Endothelial cell of umbilical vein (primary cell): ENCODE data around the gene OR9Q1. TPM values are rescaled to one million over a fixed set of nuclear protein-coding genes. Genes with fewer than 3 reads are reported as not detected.

Experiments
- BruUV-seq: library from RNA; stranded (reverse); fragments of 400-500 nt; replicated peaks from 2 replicates; lab custom pipeline; 2021; lab: Mats Ljungman, UMichigan
- CTCF ChIA-PET: fragments of 300-600, 350-600 bp; sonication (Branson Sonifier 250); formaldehyde crosslinking; loops from one replicate; lab custom pipeline; 2021; ENCODE audit warnings: antibody characterized with exemption, inconsistent platforms; lab: Charles Lee
- POLR2A ChIA-PET: fragments of 300-600, 350-600 bp; sonication (Branson Sonifier 250); formaldehyde crosslinking; loops from one replicate; lab custom pipeline; 2021; ENCODE audit warnings: antibody characterized with exemption, inconsistent platforms; lab: Charles Lee
- DNase-seq: peaks from one replicate; pipeline ENCODE4 v3.0.0-alpha.2; 2011; ENCODE audit warnings: low read depth, low spot score
- FAIRE-seq: peaks from 2 replicates; lab custom pipeline; 2011; peaks lifted over from hg19 to GRCh38; lab: Jason Lieb, UNC
- H2AFZ ChIP-seq: 2 replicates; pipeline ENCODE4 v1.6.0; 2012; ENCODE audit warnings: low read depth, low read length, control low read depth, inconsistent platforms
- H3K27ac ChIP-seq: 2 replicates; pipeline ENCODE4 v1.5.1; 2011; ENCODE audit warnings: low read depth, mild to moderate bottlenecking, control low read depth, low read length, moderate library complexity; ENCODE audit not compliant: insufficient read depth
- H3K27me3 ChIP-seq, 2 experiments: 2 replicates each; pipeline versions ENCODE4 v1.6.0 to v1.6.1; 2011; ENCODE audit warnings: low read length in 2 of 2, mixed read lengths in 1 of 2; ENCODE audit not compliant: control insufficient read depth in 2 of 2, insufficient read depth in 2 of 2
- H3K36me3 ChIP-seq, 2 experiments: 2 replicates in 1 of 2; 3 replicates in 1 of 2; pipeline ENCODE4 v1.5.1; 2011; ENCODE audit warnings: low read length in 2 of 2, mild to moderate bottlenecking in 1 of 2, moderate library complexity in 1 of 2; ENCODE audit not compliant: control insufficient read depth in 2 of 2, insufficient read depth in 2 of 2; ENCODE audit errors: extremely low read depth in 1 of 2
- H3K4me1 ChIP-seq: 3 replicates; pipeline ENCODE4 v1.5.1; 2011; ENCODE audit warnings: mild to moderate bottlenecking, low read length; ENCODE audit not compliant: control insufficient read depth, insufficient read depth; ENCODE audit errors: extremely low read depth
- H3K4me2 ChIP-seq: 2 replicates; pipeline ENCODE4 v1.6.1; 2011; ENCODE audit warnings: low read length, control low read depth, mixed read lengths; ENCODE audit not compliant: insufficient read depth
- H3K4me3 ChIP-seq, 3 experiments: fragments of 200-600 bp in 1 of 3; sonication (generic), shearing (Covaris generic) in 1 of 3; replicated peaks in 1 of 3; 2 replicates each; pipeline ENCODE4 v1.5.1; 2011 to 2016; ENCODE audit warnings: control low read depth in 3 of 3, low read length in 3 of 3, mild to moderate bottlenecking in 2 of 3, inconsistent platforms in 1 of 3, low read depth in 1 of 3, moderate library complexity in 1 of 3; ENCODE audit not compliant: insufficient read depth in 1 of 3
- H3K79me2 ChIP-seq: 2 replicates; pipeline ENCODE4 v1.6.0; 2012; ENCODE audit warnings: low read length, inconsistent platforms; ENCODE audit not compliant: control insufficient read depth, insufficient read depth
- H3K9ac ChIP-seq: replicated peaks from 2 replicates; pipeline ENCODE3; 2011; ENCODE audit warnings: low read length, control low read depth; ENCODE audit not compliant: insufficient read depth; ENCODE audit errors: extremely low read depth
- H3K9me1 ChIP-seq: replicated peaks from 3 replicates; pipeline ENCODE4 v1.6.0; 2011; ENCODE audit warnings: mild to moderate bottlenecking, low read length; ENCODE audit not compliant: control insufficient read depth, insufficient read depth; ENCODE audit errors: extremely low read depth
- H3K9me3 ChIP-seq: replicated peaks from 2 replicates; pipeline ENCODE4 v1.5.1; 2012; ENCODE audit warnings: low read length, inconsistent platforms; ENCODE audit not compliant: control insufficient read depth, insufficient read depth
- H4K20me1 ChIP-seq: replicated peaks from 2 replicates; pipeline ENCODE3; 2011; ENCODE audit warnings: mild to moderate bottlenecking, low read length; ENCODE audit not compliant: control insufficient read depth, insufficient read depth; ENCODE audit errors: extremely low read depth
- EZH2 ChIP-seq: IDR thresholded peaks from 2 replicates; pipeline ENCODE4 v1.6.1; 2012; ENCODE audit warnings: borderline replicate concordance, low read depth, mild to moderate bottlenecking, moderate library complexity, low read length, inconsistent platforms; ENCODE audit not compliant: severe bottlenecking
- FOS ChIP-seq: IDR thresholded peaks from 2 replicates; pipeline ENCODE4 v1.6.1; 2011; ENCODE audit warnings: mild to moderate bottlenecking, low read length, moderate library complexity, borderline replicate concordance; ENCODE audit not compliant: insufficient read depth
- GATA2 ChIP-seq: IDR thresholded peaks from 2 replicates; pipeline ENCODE4 v1.7.0; 2011; ENCODE audit warnings: low read depth, mild to moderate bottlenecking, moderate library complexity, mixed read lengths, low read length; ENCODE audit not compliant: insufficient read length, insufficient read depth
- JUN ChIP-seq: IDR thresholded peaks from 2 replicates; pipeline ENCODE4 v1.6.1; 2011; ENCODE audit warnings: borderline replicate concordance, low read depth; ENCODE audit not compliant: insufficient read length, insufficient read depth
- MYC ChIP-seq: IDR thresholded peaks from one replicate; pipeline ENCODE4 v1.6.1; 2011; ENCODE audit warnings: mild to moderate bottlenecking, low read depth, low read length
- POLR2A ChIP-seq: IDR thresholded peaks from 2 replicates; pipeline ENCODE4 v1.6.1; 2012; ENCODE audit warnings: low read depth, mild to moderate bottlenecking, control low read depth, low read length
- POLR2AphosphoS5 ChIP-seq: IDR thresholded peaks from 2 replicates; pipeline ENCODE4 v1.6.1; 2012; ENCODE audit warnings: low read depth, mild to moderate bottlenecking, control low read depth, low read length, moderate library complexity; ENCODE audit not compliant: insufficient read depth
- dilution Hi-C: fragments of 300-500 bp; cut with MboI; formaldehyde crosslinking; loops from one replicate; pipeline ENCODE4 v1.15.0; 2019; ENCODE audit warnings: low sequenced_read_pairs; ENCODE audit not compliant: extremely low pct_ligation_motif_present
- intact Hi-C: fragments of 100-400 bp; cut with micrococcal nuclease; formaldehyde crosslinking; loops from one replicate; pipeline ENCODE4 v1.10.0; 2022
- polyA plus RNA-seq, 4 experiments: library from polyadenylated mRNA; depleted of rRNA in 3 of 4; stranded (reverse) in 3 of 4; unstranded in 1 of 4; fragments of >200 nt; gene quantifications; 2 replicates each; pipeline versions ENCODE4 v1.2.1 to v1.2.3, GENCODE V29; 2011 to 2012; ENCODE audit warnings: missing spikeins in 1 of 4
- total RNA-seq: library from RNA; stranded (reverse); gene quantifications from 2 replicates; pipeline ENCODE4 v1.2.3, GENCODE V29; 2021
- TF ChIP-seq, protein P1 (sequence below): IDR thresholded peaks from 2 replicates; pipeline ENCODE4 v1.6.1; 2011; ENCODE audit not compliant: insufficient read depth, insufficient read length
- TF ChIP-seq, protein P2 (sequence below), 2 donors: IDR thresholded peaks; 1 replicate in 1 of 2; 2 replicates in 1 of 2; pipeline ENCODE4 v1.5.1; 2011; ENCODE audit warnings: low read length in 2 of 2, mild to moderate bottlenecking in 2 of 2, moderate library complexity in 2 of 2, control low read depth in 1 of 2, inconsistent platforms in 1 of 2, low read depth in 1 of 2; ENCODE audit not compliant: insufficient read depth in 1 of 2; ENCODE audit errors: extremely low read depth in 1 of 2

The OR9Q1 gene
- total and polyA plus RNA-seq, 2 donors (not counting 3 experiments of a cell fraction or from before 2014, with no cell fraction given): not detected

DNA sequence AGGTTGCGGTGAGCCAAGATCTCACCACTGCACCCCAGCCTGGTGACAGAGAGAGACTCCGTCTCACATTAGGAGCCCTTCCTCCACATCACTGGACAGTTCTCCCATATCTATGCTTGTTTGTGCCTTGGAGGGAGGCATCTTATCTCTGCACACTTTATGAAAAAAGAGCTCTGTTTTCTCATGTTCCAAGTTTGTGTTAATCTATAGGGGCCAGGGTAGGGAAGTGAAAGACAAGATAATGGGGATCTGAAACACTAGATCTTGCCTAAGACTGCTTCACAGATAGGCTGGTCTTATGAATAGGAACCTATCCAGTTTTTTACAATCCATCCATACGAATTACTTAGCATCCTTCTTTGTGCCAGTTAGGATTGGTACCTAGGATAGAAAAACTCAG is 24.1 kb downstream of the OR9Q1 start:
- H3K4me1 ChIP-seq: no peaks in the 10 kb centered on the region
- ChIA-PET CTCF (interaction anchor here (1.0 kb wide), 1 partner anchor 44 kb away, joined by 3 read pairs; no protein-coding TSS in a partner anchor), POLR2A (interaction anchor here (0.6 kb wide), 1 partner anchor 142 kb away, joined by 3 read pairs; no protein-coding TSS in a partner anchor)
- no peak overlapping the region for H2AFZ ChIP-seq
- intact Hi-C loops: no loop called here
- no peaks in the 10 kb centered on the region for H3K36me3 ChIP-seq
- no peak overlapping the region for H3K27ac ChIP-seq
- H3K79me2 ChIP-seq: no peaks in the 10 kb centered on the region
- DNase-seq (no peak), FAIRE-seq (no peak)
- dilution Hi-C loops: no loop called here
- no peaks in the 10 kb centered on the region for H3K9me1 ChIP-seq
- no TSS peak for BruUV-seq
- no peak overlapping the region for H3K4me2 ChIP-seq
- H3K9ac ChIP-seq: no peak overlapping the region
- H3K27me3 ChIP-seq: no peaks in the 10 kb centered on the region
- no peak overlapping the region for H3K4me3 ChIP-seq
- no peaks in the 10 kb centered on the region for H4K20me1 ChIP-seq
- TF ChIP-seq, protein P1, sequence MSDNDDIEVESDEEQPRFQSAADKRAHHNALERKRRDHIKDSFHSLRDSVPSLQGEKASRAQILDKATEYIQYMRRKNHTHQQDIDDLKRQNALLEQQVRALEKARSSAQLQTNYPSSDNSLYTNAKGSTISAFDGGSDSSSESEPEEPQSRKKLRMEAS: no peak
- no peaks in the 10 kb centered on the region for H3K9me3 ChIP-seq

DNA sequence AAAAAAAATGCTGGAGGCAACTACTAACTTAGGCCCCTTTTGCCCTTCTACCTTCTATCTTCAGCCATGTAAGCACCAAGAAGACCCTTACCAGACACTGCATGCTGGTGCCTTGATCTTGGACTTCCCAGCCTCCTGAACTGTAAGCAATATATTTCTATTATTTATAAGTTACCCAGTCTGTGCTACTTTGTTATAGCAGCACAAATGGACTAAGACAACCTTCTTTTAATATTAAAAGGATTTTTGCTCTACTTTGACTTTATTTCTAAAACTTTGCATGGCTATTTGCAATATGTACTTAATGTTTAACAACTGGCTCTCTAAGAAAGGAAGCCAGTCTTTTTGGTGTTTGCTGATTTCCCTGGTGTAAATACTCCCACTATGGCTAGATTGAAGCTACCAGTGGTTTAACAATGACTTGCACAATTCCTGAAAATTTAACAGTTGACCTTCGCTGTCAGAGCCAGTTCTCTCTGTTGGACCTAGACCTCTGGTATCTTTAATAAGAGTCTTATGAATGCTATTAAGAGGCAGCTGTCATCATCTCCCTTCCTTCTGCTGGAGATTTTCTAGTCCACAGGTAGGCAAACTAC is 32.2 kb downstream of the OR9Q1 start:
- ChIA-PET POLR2A (no interaction called here), CTCF (no interaction called here)
- no peak overlapping the region for H3K4me2 ChIP-seq
- H3K4me3 ChIP-seq: no peak overlapping the region
- H3K9ac ChIP-seq: no peak overlapping the region
- dilution Hi-C loops (no loop called here), intact Hi-C loops (no loop called here)
- BruUV-seq: no TSS peak
- FAIRE-seq (no peak), DNase-seq (no peak)
- H3K27ac ChIP-seq: no peak overlapping the region
- no peaks in the 10 kb centered on the region for H3K36me3 ChIP-seq
- H3K79me2 ChIP-seq: no peaks in the 10 kb centered on the region
- no peaks in the 10 kb centered on the region for H4K20me1 ChIP-seq
- no peaks in the 10 kb centered on the region for H3K9me3 ChIP-seq
- H2AFZ ChIP-seq: no peak overlapping the region
- H3K4me1 ChIP-seq: peaks cover 16% of the 10 kb centered on the region
- H3K9me1 ChIP-seq: no peaks in the 10 kb centered on the region
- H3K27me3 ChIP-seq: no peaks in the 10 kb centered on the region
- TF ChIP-seq, protein P1: no peak
- TF ChIP-seq MYC (no peak), GATA2 (no peak), JUN (no peak), POLR2A (no peak), POLR2AphosphoS5 (no peak), EZH2 (no peak), FOS (no peak)
- TF ChIP-seq, protein P2, sequence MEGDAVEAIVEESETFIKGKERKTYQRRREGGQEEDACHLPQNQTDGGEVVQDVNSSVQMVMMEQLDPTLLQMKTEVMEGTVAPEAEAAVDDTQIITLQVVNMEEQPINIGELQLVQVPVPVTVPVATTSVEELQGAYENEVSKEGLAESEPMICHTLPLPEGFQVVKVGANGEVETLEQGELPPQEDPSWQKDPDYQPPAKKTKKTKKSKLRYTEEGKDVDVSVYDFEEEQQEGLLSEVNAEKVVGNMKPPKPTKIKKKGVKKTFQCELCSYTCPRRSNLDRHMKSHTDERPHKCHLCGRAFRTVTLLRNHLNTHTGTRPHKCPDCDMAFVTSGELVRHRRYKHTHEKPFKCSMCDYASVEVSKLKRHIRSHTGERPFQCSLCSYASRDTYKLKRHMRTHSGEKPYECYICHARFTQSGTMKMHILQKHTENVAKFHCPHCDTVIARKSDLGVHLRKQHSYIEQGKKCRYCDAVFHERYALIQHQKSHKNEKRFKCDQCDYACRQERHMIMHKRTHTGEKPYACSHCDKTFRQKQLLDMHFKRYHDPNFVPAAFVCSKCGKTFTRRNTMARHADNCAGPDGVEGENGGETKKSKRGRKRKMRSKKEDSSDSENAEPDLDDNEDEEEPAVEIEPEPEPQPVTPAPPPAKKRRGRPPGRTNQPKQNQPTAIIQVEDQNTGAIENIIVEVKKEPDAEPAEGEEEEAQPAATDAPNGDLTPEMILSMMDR (IDR thresholded peaks at IDR 0.05; ENCODE audit: extremely low read depth in 1 of 2, insufficient read depth in 1 of 2, low read depth in 1 of 2, low read length in 2 of 2): no peak
